SK-N-SH treated with all-trans-retinoic acid at 6 μM for 48 hours (cell line): ENCODE data around the gene JAML.

ENCODE experiments used
- ATAC-seq: fragments of 200-7000 bp; cut with Tn5 transposase; 3 replicates; pipeline ENCODE4 v1.9.1; 2020; ENCODE audit warnings: mild to moderate bottlenecking, moderate library complexity
- ARNTL ChIP-seq: fragments of 450-650 bp; formaldehyde crosslinking; IDR thresholded peaks from 2 replicates; pipeline ENCODE4 v1.5.0; 2020; ENCODE audit warnings: low read depth, mild to moderate bottlenecking, moderate library complexity, borderline replicate concordance
- BACH2 ChIP-seq: fragments of 250-450 bp; sonication (Bioruptor Pico); IDR thresholded peaks from 2 replicates; pipeline ENCODE4 v1.9.0; 2021; ENCODE audit warnings: mild to moderate bottlenecking, borderline replicate concordance
- CREB5 ChIP-seq: fragments of 250-450 bp; sonication (Bioruptor Pico); IDR thresholded peaks from 2 replicates; pipeline ENCODE4 v1.5.1; 2020; ENCODE audit warnings: low read depth, mild to moderate bottlenecking, moderate library complexity
- CSDC2 ChIP-seq: fragments of 250-450 bp; sonication (Bioruptor Pico); IDR thresholded peaks from 2 replicates; pipeline ENCODE4 v1.5.0; 2020; ENCODE audit warnings: mild to moderate bottlenecking, moderate library complexity
- ESRRG ChIP-seq: fragments of 250-450 bp; sonication (Bioruptor Pico); IDR thresholded peaks from 2 replicates; pipeline ENCODE4 v1.6.1; 2021; ENCODE audit warnings: mild to moderate bottlenecking
- GLIS3 ChIP-seq: fragments of 250-450 bp; sonication (Bioruptor Pico); IDR thresholded peaks from 2 replicates; pipeline ENCODE4 v1.5.0; 2020; ENCODE audit warnings: mild to moderate bottlenecking, moderate library complexity
- ISL1 ChIP-seq: fragments of 250-450 bp; sonication (Bioruptor Pico); IDR thresholded peaks from 2 replicates; pipeline ENCODE4 v2.1.2; 2022; ENCODE audit warnings: mild to moderate bottlenecking, moderate library complexity
- OSR1 ChIP-seq: fragments of 250-450 bp; sonication (Bioruptor Pico); IDR thresholded peaks from 2 replicates; pipeline ENCODE4 v1.8.0; 2022; ENCODE audit warnings: moderate library complexity, mild to moderate bottlenecking, inconsistent platforms
- PATZ1 ChIP-seq: fragments of 250-450 bp; sonication (Bioruptor Pico); IDR thresholded peaks from 2 replicates; pipeline ENCODE4 v1.8.0; 2020; ENCODE audit warnings: mild to moderate bottlenecking, moderate library complexity, borderline replicate concordance
- POU6F1 ChIP-seq: fragments of 250-450 bp; sonication (Bioruptor Pico); IDR thresholded peaks from 2 replicates; pipeline ENCODE4 v1.8.0; 2021; ENCODE audit warnings: low read depth, mild to moderate bottlenecking, moderate library complexity, borderline replicate concordance
- PPARA ChIP-seq: fragments of 250-450 bp; sonication (Bioruptor Pico); IDR thresholded peaks from 2 replicates; pipeline ENCODE4 v1.5.0; 2020; ENCODE audit warnings: mild to moderate bottlenecking, borderline replicate concordance
- RARB ChIP-seq: fragments of 250-450 bp; sonication (Bioruptor Pico); IDR thresholded peaks from 2 replicates; pipeline ENCODE4 v1.8.0; 2021; ENCODE audit warnings: mild to moderate bottlenecking, moderate library complexity
- SNAI2 ChIP-seq: fragments of 250-450 bp; sonication (Bioruptor Pico); IDR thresholded peaks from 2 replicates; pipeline ENCODE4 v1.5.0; 2020; ENCODE audit warnings: mild to moderate bottlenecking, moderate library complexity
- TCF4 ChIP-seq: fragments of 250-450 bp; sonication (Bioruptor Pico); IDR thresholded peaks from 2 replicates; pipeline ENCODE4 v1.8.0; 2021; ENCODE audit warnings: mild to moderate bottlenecking, moderate library complexity, borderline replicate concordance
- TOX ChIP-seq: fragments of 250-450 bp; sonication (Bioruptor Pico); IDR thresholded peaks from 2 replicates; pipeline ENCODE4 v1.8.0; 2021; ENCODE audit warnings: mild to moderate bottlenecking, moderate library complexity, borderline replicate concordance
- TSHZ2 ChIP-seq: fragments of 250-450 bp; sonication (Bioruptor Pico); IDR thresholded peaks from 2 replicates; pipeline ENCODE4 v1.5.0; 2020; ENCODE audit warnings: mild to moderate bottlenecking, moderate library complexity
- ZC3H10 ChIP-seq: fragments of 250-450 bp; sonication (Bioruptor Pico); IDR thresholded peaks from 2 replicates; pipeline ENCODE4 v1.5.1; 2021; ENCODE audit warnings: mild to moderate bottlenecking, moderate library complexity
- ZFP3 ChIP-seq: fragments of 250-450 bp; sonication (Bioruptor Pico); IDR thresholded peaks from 2 replicates; pipeline ENCODE4 v1.5.0; 2020; ENCODE audit warnings: mild to moderate bottlenecking, moderate library complexity
- ZFP30 ChIP-seq: fragments of 450-650 bp; formaldehyde crosslinking; IDR thresholded peaks from 2 replicates; pipeline ENCODE4 v1.5.0; 2022; ENCODE audit warnings: mild to moderate bottlenecking, moderate library complexity
- ZNF565 ChIP-seq: fragments of 450-650 bp; formaldehyde crosslinking; conservative IDR thresholded peaks from 2 replicates; pipeline ENCODE4 v1.5.0; 2020; ENCODE audit warnings: low read depth, mild to moderate bottlenecking, moderate library complexity
- ZNF70 ChIP-seq: fragments of 450-650 bp; formaldehyde crosslinking; IDR thresholded peaks from 2 replicates; pipeline ENCODE4 v1.5.0; 2020; ENCODE audit warnings: mild to moderate bottlenecking, moderate library complexity
- ZNF8 ChIP-seq: fragments of 450-650 bp; formaldehyde crosslinking; IDR thresholded peaks from 2 replicates; pipeline ENCODE4 v1.5.0; 2020; ENCODE audit warnings: mild to moderate bottlenecking, moderate library complexity

JAML gene, protein sequence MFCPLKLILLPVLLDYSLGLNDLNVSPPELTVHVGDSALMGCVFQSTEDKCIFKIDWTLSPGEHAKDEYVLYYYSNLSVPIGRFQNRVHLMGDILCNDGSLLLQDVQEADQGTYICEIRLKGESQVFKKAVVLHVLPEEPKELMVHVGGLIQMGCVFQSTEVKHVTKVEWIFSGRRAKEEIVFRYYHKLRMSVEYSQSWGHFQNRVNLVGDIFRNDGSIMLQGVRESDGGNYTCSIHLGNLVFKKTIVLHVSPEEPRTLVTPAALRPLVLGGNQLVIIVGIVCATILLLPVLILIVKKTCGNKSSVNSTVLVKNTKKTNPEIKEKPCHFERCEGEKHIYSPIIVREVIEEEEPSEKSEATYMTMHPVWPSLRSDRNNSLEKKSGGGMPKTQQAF

DNA sequence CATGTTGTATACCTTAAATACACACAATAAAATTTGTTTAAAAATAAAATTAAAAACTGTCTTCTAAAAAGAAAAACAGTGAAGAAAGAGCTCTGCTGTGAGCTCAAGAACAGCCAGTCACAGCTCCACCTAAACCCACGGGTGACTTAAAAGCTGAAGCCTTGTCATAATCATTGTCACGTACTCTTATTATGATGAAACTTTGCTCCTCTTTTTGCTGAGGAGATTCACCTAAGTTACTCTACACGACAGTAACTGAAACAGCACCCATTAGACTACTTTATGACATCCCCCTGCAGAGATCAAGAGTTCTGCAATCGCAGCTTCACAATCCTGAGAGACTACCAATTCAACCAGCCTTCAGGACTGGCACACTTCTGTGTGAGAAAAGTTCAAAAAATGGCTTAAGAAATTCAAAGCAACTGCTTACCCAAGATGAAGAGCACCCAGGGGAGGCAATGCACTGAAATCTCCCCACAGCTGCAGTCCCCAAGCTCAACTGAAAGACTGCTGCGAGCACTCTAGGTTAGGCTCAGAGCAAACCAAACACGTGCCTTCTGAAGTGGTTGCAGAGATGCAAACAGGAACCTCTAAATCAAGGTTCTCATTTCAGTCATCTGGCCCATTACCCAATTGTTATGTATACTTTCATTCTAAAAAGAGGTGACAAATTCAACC is at the start of gene JAML:
Gene JAML (minus strand): TSS at position 501 of the 678 bp plus-strand sequence. CDS start 10,145 bp downstream, outside the sequence.
- TF ChIP-seq BACH2 = no peak
- TF ChIP-seq CREB5 (CRISPR knock-in tag) = no peak
- no peak for TF ChIP-seq TOX
- TF ChIP-seq ZFP30 (CRISPR knock-in tag) = no peak
- no peak for TF ChIP-seq CSDC2 (CRISPR knock-in tag)
- TF ChIP-seq ESRRG (CRISPR knock-in tag) = no peak
- TF ChIP-seq RARB (CRISPR knock-in tag) = no peak
- TF ChIP-seq ARNTL (CRISPR knock-in tag) = no peak
- no peak for TF ChIP-seq TSHZ2 (CRISPR knock-in tag)
- TF ChIP-seq ZNF70 = no peak
- TF ChIP-seq ZC3H10 (CRISPR knock-in tag) = no peak
- TF ChIP-seq PPARA = no peak
- no peak for TF ChIP-seq ZNF565 (CRISPR knock-in tag)
- no peak for TF ChIP-seq GLIS3
- no peak for TF ChIP-seq ZNF8 (CRISPR knock-in tag)
- TF ChIP-seq PATZ1 = no peak
- no peak for TF ChIP-seq TCF4 (CRISPR knock-in tag)
- TF ChIP-seq ZFP3 (CRISPR knock-in tag) = no peak
- TF ChIP-seq SNAI2 = no peak
- no peak for ATAC-seq

DNA sequence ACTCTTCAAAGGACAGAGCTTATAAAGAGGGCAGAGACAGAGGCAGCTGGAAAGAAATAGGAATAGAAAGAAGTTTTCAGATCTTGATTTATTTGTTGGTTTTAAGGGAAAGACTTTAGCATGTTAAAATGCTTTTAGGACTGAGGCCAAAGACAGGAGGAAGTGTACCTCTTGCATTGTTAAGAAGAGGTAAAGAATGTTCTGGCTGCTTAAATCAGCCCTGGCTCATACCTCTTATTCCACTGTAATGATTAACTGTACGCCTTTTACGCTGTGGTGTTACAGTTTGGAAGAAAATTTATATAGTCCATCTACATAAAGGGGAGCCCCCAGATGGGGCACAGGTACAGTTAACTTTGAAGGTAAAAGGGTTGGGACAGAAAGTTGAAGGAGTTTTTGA is 49.4 kb upstream of the JAML start:
- TF ChIP-seq TCF4 (CRISPR knock-in tag) (no peak), ESRRG (CRISPR knock-in tag) (no peak), ZFP30 (CRISPR knock-in tag) (no peak), ISL1 (CRISPR knock-in tag) (no peak), POU6F1 (CRISPR knock-in tag) (no peak), OSR1 (no peak), CREB5 (CRISPR knock-in tag) (no peak), BACH2 (no peak), ARNTL (CRISPR knock-in tag) (no peak), CSDC2 (CRISPR knock-in tag) (no peak), TOX (no peak), PATZ1 (no peak)
- TF ChIP-seq, all 23 proteins: peak for 0
- no peak for ATAC-seq
